IMR-90 (cell line): Measurements from ENCODE around the gene FOXR1.

Source experiments
- CEBPB ChIP-seq: IDR thresholded peaks from 2 replicates; pipeline ENCODE4 v1.6.1; 2012; ENCODE audit warnings: low read depth, low read length, improper control_type of control experiment
- CHD1 ChIP-seq: IDR thresholded peaks from 2 replicates; pipeline ENCODE4 v1.6.1; 2012; ENCODE audit warnings: low read depth, low read length, improper control_type of control experiment
- MAFK ChIP-seq: IDR thresholded peaks from 2 replicates; pipeline ENCODE4 v1.6.1; 2012; ENCODE audit warnings: low read depth, low read length, improper control_type of control experiment
- POLR2A ChIP-seq: IDR thresholded peaks from 2 replicates; pipeline ENCODE4 v1.6.1; 2012; ENCODE audit warnings: mild to moderate bottlenecking, low read depth, low read length
- USF2 ChIP-seq: fragments of 150-350 bp; IDR thresholded peaks from 2 replicates; pipeline ENCODE4 v1.6.1; 2017; ENCODE audit warnings: mild to moderate bottlenecking, antibody characterized with exemption, low read length, low read depth
- TF ChIP-seq, protein P1 (sequence below): conservative IDR thresholded peaks from 2 replicates; pipeline ENCODE4 v1.5.1; 2012; ENCODE audit warnings: mild to moderate bottlenecking, low read depth, low read length, improper control_type of control experiment

DNA sequence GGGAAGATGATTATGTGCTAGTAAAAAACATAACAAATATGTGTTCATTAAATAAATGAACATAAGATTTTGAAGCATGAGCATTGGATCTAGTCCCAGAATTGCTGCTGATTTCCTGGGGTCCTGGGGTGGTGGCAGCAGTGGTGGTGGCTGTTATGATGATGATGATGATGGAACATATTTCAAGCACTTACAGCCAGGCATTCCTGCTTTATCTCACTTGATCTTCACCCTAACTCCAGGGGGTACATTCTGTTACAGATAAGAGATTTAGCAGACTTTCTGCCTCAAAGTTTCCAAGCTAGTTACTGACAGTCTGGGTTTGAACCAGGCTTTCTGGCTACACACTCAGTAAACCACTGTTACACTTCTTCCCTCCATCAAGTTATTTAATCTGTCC, 52.2 kb downstream of the FOXR1 start:
- TF ChIP-seq MAFK = no peak
- TF ChIP-seq, protein P1, sequence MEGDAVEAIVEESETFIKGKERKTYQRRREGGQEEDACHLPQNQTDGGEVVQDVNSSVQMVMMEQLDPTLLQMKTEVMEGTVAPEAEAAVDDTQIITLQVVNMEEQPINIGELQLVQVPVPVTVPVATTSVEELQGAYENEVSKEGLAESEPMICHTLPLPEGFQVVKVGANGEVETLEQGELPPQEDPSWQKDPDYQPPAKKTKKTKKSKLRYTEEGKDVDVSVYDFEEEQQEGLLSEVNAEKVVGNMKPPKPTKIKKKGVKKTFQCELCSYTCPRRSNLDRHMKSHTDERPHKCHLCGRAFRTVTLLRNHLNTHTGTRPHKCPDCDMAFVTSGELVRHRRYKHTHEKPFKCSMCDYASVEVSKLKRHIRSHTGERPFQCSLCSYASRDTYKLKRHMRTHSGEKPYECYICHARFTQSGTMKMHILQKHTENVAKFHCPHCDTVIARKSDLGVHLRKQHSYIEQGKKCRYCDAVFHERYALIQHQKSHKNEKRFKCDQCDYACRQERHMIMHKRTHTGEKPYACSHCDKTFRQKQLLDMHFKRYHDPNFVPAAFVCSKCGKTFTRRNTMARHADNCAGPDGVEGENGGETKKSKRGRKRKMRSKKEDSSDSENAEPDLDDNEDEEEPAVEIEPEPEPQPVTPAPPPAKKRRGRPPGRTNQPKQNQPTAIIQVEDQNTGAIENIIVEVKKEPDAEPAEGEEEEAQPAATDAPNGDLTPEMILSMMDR = no peak
- TF ChIP-seq USF2 = no peak
- no peak for TF ChIP-seq CHD1
- TF ChIP-seq POLR2A = no peak
- no peak for TF ChIP-seq CEBPB
